GM18858 (cell line): Measurements from ENCODE around the gene OR51A7.
"Not testable (repeated sequence)": the region's sequence is repeated elsewhere in the genome, so short reads cannot be mapped to it uniquely, and the experiment has no call there.

Experiments
- ATAC-seq: cut with Tn5 transposase; IDR thresholded peaks from one replicate; pipeline ENCODE4 v1.9.1; 2021; ENCODE audit not compliant: unreplicated experiment

The OR51A7 gene

GRCh38 chr11:4947505-4947904 is 43.9 kb downstream of the OR51A7 start, which contains the start of gene OR51A4:
Gene OR51A4 (minus strand): TSS chr11:4947605. CDS start chr11:4947100, 505 bp downstream.
- no peak for ATAC-seq

GRCh38 chr11:4955613-4956012 is 52.0 kb downstream of the OR51A7 start, which contains the start of gene OR51A2:
Gene OR51A2 (minus strand): TSS chr11:4955713. CDS start chr11:4955713, 0 bp downstream.
- ATAC-seq = not testable (repeated sequence)

GRCh38 chr11:4957396-4957795 is 53.8 kb downstream of the OR51A7 start:
- ATAC-seq = no peak
